ENCODE measurements around the gene DHCR7. TPM values are rescaled to one million over a fixed set of nuclear protein-coding genes. Genes with fewer than 3 reads are reported as not detected.

DHCR7 gene
- polyA plus RNA-seq, 1 donor from 2014 or later: 30.1 TPM

GRCh38 chr11:71491531-71491930, 43.3 kb upstream of the DHCR7 start:
- no peaks in the 10 kb centered on the region for H3K79me2 ChIP-seq (replicated peaks; ENCODE audit: insufficient read depth, low read length)
- H3F3A ChIP-seq (ENCODE audit: insufficient read depth, low read length, poor library complexity, severe bottlenecking): no peaks in the 10 kb centered on the region
- no peak for TF ChIP-seq TAF1 (IDR thresholded peaks at IDR 0.05; ENCODE audit: low read depth)
- no peak for TF ChIP-seq CTCF (IDR thresholded peaks at IDR 0.05; ENCODE audit: poor library complexity, severe bottlenecking)
- no peak for TF ChIP-seq SMC3 (conservative IDR thresholded peaks at IDR 0.05; ENCODE audit: poor library complexity)
- TF ChIP-seq RAD21 (conservative IDR thresholded peaks at IDR 0.05): no peak
- TF ChIP-seq REST (IDR thresholded peaks at IDR 0.05; ENCODE audit: borderline replicate concordance): no peak
- TF ChIP-seq EP300 (conservative IDR thresholded peaks at IDR 0.05; ENCODE audit: poor library complexity, severe bottlenecking): no peak
- no peak for TF ChIP-seq MXI1 (conservative IDR thresholded peaks at IDR 0.05; ENCODE audit: poor library complexity, severe bottlenecking)
- no peak for TF ChIP-seq EZH2 (IDR thresholded peaks at IDR 0.05; ENCODE audit: borderline replicate concordance, insufficient read depth, low read length, poor library complexity, severe bottlenecking)
- TF ChIP-seq POLR2AphosphoS5 (IDR thresholded peaks at IDR 0.05): no peak
- H3K4me3 ChIP-seq (ENCODE audit: low read length): no peak overlapping the region
- no peaks in the 10 kb centered on the region for H3K9me3 ChIP-seq (ENCODE audit: low read length)
- H3K4me2 ChIP-seq (ENCODE audit: low read length): no peak overlapping the region
- H2AFZ ChIP-seq (ENCODE audit: low read depth, low read length): no peak overlapping the region
- no peak overlapping the region for H3K27ac ChIP-seq (ENCODE audit: low read length)
- H4K20me1 ChIP-seq (ENCODE audit: insufficient read depth): no peaks in the 10 kb centered on the region
- no peaks in the 10 kb centered on the region for H3K9me2 ChIP-seq (ENCODE audit: insufficient read depth, low read length)
- H3K36me3 ChIP-seq (ENCODE audit: insufficient read depth, low read length): no peaks in the 10 kb centered on the region
- no peaks in the 10 kb centered on the region for H3K27me3 ChIP-seq (ENCODE audit: insufficient read depth, low read depth, low read length)
- no peak overlapping the region for H3K9ac ChIP-seq (ENCODE audit: low read length)

GRCh38 chr11:71490731-71491390, 42.7 kb upstream of the DHCR7 start:
- no peaks in the 10 kb centered on the region for H3K79me2 ChIP-seq (replicated peaks; ENCODE audit: insufficient read depth, low read length)
- no peaks in the 10 kb centered on the region for H3K36me3 ChIP-seq (ENCODE audit: insufficient read depth, low read length)
- H3K4me3 ChIP-seq (ENCODE audit: low read length): no peak overlapping the region
- H2AFZ ChIP-seq (ENCODE audit: low read depth, low read length): no peak overlapping the region
- H3K27me3 ChIP-seq (ENCODE audit: insufficient read depth, low read depth, low read length): no peaks in the 10 kb centered on the region
- no peaks in the 10 kb centered on the region for H4K20me1 ChIP-seq (ENCODE audit: insufficient read depth)
- H3F3A ChIP-seq (ENCODE audit: insufficient read depth, low read length, poor library complexity, severe bottlenecking): no peaks in the 10 kb centered on the region
- H3K9ac ChIP-seq (ENCODE audit: low read length): no peak overlapping the region
- TF ChIP-seq REST (IDR thresholded peaks at IDR 0.05; ENCODE audit: borderline replicate concordance) (no peak), MXI1 (conservative IDR thresholded peaks at IDR 0.05; ENCODE audit: poor library complexity, severe bottlenecking) (no peak)
- H3K9me2 ChIP-seq (ENCODE audit: insufficient read depth, low read length): no peaks in the 10 kb centered on the region
- no peaks in the 10 kb centered on the region for H3K9me3 ChIP-seq (ENCODE audit: low read length)
- no peak overlapping the region for H3K27ac ChIP-seq (ENCODE audit: low read length)
- H3K4me2 ChIP-seq (ENCODE audit: low read length): no peak overlapping the region
